Cerebellar cortex (tissue), 1 donor: Measurements from ENCODE around the gene HTRA1.

Source experiments
- DNase-seq: peaks from one replicate; pipeline ENCODE4 v3.0.0-alpha.2; 2015; ENCODE audit warnings: low spot score

HTRA1 gene

DNA sequence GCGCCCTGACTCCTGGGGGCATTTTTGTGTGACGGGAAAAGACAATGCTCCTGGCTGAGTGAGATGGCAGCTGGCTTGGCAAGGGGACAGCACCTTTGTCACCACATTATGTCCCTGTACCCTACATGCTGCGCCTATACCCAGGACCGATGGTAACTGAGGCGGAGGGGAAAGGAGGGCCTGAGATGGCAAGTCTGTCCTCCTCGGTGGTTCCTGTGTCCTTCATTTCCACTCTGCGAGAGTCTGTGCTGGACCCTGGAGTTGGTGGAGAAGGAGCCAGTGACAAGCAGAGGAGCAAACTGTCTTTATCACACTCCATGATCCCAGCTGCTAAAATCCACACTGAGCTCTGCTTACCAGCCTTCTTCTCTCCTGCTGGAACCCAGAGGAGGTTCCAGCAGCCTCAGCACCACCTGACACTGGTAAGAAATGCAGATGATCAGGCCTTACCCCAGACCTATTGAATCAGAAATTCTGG is 6.7 kb upstream of the HTRA1 start, which contains the start of gene ARMS2:
Gene ARMS2, plus strand, starts transcription at position 51 of the 478 bp plus-strand sequence. Its CDS starts 75 bp downstream, at position 126.
- DNase-seq = no peak

DNA sequence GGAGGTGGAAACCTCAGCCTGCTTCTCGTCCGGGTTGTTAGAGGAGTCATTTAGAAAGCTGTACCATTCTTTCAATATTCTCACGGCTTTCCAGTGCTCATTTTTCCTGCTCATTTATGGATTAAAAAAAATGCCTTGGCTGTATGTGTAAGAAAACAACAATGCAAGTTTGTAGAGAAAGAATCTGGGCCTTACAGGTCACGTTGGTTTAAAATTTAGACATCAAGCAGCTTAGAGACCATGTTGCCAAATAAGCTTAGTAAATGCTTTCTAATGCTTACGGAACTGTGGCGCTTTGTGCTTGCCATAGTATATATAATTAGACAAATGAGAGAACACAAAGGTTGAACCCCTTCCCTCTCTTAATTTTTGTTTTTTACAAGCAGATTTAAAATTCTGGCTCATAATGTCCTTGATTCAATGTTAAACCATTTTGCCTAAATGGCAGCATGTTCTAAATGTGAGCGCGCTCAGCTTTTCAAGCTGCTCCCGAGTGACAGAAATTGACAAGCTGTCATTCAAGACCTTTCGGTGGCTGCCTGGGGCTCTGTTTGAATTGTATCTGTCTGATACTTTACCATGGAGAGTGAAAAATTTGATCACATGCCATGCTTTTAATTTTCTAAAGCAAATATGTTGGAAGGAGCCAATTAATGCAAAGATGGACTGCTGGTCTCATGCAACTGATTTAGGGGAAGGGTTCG is 5.8 kb upstream of the HTRA1 start:
- no peak for DNase-seq

DNA sequence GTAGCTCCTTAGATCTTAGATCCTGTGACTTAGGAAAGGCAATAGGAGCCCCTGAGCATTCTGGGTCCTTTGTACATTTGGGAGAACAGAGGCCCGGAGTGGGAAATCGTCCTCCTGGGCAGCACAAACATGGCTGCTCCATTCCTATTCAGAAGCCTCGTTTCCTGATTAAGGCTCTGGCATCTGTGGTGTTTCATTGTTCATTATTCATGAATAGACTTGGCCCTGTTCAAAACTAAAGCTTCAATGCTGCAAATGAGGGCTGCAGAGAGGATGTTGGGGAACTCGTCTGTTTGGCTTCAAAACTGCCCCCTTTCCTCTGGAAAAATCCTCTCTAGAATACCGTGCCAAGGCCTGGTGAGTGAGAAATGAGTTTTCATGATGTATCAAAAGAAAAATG is 3.4 kb upstream of the HTRA1 start:
- no peak for DNase-seq

DNA sequence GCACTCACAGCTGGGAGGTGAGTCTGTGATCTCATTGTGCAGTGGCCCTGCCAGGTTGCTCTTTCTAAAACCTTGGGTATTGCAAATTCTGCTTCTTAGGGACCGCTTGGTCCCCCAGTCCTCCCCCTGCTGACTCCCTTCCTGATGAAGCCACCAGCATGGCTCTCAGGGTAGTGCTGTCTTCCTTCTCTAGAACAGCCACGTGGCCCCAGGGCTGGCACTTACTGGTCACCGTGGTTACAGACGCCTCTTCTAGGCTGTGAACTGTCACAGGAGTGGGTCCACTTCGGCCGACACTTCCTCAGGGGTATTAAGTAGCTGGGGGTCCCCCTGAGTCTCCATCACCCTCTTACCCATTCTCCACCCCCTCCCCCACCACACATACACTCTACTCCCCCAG is 2.7 kb upstream of the HTRA1 start:
- DNase-seq = no peak

DNA sequence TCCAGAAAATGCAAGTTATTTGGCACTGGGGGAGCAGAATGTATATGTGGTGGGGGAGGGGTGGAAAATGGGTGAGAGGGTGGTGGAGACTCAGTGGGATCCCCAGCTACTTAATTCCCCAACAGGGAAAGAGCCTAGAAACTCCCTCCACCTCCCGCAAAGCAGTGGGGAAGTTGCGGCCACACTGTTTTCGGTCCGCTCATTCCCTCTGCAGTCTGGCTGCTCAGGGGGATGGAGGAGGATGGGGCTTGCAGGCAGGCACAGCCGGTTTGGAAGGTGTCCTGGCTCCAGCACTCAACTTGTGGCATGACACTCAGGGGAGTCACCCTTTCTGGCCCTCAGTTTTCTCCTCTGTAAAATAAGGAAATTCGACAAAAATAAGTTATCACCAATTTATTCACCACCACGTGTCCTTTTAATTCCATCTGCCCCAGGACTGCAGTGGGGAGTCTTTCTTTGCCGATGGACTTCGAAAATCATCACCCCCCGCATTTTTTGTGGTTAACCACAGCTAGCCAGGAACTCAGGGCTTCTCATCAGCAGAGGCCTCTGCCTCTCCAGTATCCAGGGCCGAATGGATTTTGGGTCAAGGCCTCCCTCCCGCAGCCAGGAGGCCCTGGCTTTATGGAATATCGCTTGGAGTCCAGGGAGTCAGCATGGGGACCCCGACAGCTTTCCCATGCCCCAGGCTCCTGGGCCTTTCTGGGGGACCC is 1.6 kb upstream of the HTRA1 start:
- DNase-seq = no peak

DNA sequence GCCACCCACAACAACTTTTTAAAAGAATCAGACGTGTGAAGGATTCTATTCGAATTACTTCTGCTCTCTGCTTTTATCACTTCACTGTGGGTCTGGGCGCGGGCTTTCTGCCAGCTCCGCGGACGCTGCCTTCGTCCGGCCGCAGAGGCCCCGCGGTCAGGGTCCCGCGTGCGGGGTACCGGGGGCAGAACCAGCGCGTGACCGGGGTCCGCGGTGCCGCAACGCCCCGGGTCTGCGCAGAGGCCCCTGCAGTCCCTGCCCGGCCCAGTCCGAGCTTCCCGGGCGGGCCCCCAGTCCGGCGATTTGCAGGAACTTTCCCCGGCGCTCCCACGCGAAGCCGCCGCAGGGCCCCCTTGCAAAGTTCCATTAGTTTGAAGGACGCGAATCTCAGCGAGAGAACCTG is 461 bp upstream of the HTRA1 start:
- DNase-seq = no peak

DNA sequence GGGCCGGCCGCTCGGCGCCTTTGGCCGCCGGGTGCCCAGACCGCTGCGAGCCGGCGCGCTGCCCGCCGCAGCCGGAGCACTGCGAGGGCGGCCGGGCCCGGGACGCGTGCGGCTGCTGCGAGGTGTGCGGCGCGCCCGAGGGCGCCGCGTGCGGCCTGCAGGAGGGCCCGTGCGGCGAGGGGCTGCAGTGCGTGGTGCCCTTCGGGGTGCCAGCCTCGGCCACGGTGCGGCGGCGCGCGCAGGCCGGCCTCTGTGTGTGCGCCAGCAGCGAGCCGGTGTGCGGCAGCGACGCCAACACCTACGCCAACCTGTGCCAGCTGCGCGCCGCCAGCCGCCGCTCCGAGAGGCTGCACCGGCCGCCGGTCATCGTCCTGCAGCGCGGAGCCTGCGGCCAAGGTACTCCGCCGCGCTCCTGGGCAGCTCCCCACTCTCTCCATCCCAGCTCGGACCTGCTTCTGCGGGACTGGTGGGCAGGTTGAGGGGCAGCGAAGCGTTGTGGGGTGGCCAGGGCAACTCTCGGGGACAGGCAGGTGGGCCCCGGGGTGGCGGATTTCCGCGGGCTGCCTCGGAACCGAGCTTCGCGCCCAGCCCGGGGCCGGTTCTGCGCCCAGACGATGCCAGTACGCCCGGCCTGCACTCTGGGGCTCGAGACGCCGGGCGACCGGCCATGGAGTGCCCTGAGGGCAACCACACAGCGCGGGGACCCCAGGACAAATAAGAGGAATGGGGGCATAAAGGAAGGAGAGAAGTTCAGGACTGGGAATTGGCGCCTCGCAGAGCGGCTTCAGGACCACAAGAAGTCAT is 578 bp downstream of the HTRA1 start:
- no peak for DNase-seq

DNA sequence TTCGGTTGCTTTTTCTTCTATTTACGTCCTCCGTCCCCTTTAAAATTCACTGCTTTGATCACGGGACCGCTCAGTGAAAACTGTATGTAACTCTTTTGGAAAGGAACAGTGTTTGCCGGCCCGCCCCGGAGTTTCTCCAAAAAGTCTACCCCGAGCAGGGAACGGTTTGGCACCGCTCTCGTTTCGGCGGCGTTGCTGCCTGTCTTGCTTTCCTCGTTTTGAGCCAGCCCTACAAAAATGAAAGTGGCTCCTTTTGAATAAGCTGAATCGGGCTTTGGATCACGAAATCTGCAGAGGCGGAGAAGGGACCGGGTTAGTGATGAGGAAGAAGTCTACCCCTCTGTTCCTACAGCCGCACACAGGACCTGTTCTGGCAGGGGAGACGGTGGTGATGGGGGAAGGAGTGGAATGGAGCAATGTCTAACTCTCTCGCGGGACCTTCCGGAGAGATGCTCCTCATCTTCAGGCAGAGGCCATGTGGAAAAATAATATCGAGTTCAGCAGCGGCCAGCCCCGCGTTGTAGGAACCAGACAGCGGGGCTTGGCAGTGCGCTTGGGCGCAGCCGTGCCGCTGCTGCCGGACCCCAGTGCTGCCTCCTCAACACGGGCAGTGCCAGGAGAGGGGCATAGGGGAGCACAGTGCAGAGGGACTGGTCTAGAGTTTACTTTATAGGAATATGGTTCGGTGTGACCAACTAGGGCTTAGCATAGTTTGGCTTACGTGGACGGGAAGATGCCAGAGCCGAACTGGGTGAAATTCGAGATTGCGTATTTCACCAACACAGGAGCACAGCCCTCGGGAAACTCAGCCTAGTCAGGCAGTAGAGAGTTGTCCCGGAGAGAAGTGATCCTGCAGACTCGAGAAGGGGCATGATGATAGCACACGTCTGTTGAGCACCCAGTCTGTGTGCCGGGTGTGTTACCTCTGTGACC is 1.4 kb downstream of the HTRA1 start:
- no peak for DNase-seq

DNA sequence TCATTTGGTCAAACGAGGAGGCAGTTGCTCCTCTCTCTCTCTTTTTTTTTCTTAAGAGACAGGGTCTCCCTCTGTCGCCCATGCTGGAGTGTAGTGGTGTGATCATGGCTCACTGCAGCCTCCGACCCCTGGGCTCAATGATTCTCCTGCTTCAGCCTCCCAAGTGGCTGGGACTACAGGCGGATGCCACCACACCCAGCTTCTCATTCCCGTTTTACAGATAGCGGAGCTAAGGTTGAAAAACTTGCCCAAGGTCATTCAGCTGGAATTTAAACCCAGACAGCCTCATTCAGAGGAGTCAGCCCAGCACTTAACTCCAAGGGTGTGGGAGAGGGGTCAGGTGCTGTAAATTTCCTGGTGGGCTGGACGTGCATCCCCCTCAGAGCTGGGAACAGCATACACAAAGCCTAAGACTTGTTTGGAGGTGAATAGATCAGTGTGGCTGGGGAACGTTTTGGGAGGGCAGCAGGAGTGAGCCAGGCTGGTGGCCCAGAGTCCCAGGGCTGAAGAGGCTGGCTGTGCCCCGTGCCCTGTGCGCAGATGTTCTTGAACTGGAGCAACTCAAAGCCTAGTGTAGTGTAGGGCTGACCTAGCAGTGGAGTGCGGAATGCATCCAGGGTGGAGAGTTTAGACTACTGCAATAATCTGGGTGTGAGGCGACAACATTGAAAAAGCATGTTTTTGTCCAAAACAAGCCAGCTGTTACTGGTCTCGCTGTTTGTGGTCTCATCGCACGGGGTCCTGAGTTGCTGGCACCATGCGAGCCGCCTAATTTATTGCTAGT is 2.3 kb downstream of the HTRA1 start:
- no peak for DNase-seq

DNA sequence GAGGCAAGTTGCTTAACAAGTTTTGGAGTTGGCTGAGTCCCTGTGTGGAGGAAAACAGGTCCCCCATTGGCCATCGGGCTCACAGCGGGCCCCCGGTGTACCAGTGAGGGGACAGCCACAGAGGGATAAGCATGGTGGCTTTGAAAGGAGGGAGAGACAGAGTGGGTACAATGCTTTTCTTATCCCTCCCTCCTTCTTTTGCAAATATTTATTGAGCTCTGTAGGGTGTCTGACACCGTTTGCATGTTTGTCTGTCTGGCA is 2.8 kb downstream of the HTRA1 start:
- no peak for DNase-seq

DNA sequence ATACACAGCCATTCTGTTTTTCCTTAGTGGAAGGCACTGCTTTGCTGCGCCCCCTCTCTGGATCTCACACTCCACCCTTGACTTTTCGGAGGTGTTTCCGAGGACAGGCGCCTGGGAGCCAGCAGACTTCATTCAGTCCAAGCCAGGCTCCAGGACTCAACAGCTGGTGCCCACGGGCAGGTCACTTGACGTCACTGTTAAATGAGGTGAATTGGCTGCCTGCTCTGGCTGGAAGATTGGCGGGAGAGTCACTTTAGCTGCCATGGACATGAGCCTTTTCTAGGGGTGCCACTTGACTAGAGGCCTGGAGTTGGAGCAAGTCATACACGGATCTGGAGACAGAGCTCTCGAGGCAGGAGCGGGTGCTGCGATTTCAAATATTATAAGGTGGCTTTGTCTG is 3.2 kb downstream of the HTRA1 start:
- no peak for DNase-seq

DNA sequence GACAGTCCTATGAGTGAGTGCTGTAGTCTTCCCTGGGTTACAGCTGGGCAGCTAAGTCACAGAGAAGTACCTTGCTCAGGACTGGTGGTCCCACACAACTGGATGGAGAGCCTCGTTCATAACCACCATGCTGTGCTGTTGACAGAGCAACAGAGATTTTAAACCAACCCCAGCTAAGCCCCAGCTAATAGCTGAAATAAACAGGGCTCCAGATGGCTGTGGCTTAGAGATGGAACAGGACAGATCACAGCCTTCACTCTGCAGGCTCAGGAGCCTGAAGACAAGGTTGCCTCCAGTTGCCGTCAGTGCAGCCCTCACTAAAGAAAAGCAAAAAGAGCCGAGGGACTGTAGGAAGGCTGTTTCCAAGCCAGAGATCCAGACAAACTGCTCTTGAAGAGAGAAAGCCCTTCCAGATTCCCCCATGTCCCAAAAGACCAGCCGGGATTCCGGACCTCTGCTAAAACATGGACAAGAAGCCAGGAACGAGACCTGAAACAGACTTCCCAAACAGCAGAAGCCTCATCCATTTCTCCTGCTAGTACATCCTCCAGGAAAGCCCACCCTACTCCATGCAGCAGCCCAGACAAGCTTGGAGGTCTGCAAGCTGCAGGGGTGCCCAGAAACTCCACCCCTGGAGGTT is 4.2 kb downstream of the HTRA1 start:
- DNase-seq = no peak

DNA sequence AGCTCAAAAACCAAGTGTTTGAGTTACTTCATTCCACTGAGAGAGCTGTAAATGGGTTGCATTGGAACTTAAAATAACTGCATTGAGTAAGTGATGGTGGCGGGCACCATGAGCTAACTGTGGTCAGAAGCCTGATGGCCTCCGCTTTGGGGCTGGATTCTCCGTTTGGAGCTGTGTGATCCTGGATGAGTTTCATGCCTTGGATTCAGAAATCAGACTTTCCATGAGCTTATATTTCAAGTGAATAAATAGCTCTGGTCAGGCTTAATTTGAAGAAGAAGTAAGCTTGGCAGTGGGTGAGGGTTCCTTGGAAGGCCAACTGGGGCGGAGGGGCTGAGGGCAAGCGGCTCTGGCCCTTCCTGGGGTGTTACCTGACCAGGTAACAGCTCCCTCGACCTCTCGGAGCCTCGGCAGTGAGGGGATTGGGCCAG is 5.6 kb downstream of the HTRA1 start:
- DNase-seq = no peak

DNA sequence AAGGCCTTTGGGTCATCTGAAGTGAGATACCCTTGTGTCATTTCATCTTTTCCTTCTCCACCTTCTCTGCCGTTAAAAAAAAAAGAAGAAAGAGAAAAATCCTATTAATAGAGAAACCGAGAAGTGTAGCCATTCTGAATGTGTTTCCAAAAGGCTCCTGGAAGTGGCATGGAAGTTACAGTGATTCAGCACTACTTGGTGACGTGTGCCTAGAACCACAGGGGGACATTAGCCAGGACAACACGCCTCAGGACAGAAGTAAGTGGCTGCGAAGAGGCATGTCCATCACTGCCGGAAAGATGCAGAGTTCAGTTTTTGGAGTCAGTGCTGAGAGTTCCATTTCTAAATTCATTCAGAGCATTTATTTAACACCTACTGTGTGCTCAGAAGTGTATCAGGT is 6.3 kb downstream of the HTRA1 start:
- no peak for DNase-seq

DNA sequence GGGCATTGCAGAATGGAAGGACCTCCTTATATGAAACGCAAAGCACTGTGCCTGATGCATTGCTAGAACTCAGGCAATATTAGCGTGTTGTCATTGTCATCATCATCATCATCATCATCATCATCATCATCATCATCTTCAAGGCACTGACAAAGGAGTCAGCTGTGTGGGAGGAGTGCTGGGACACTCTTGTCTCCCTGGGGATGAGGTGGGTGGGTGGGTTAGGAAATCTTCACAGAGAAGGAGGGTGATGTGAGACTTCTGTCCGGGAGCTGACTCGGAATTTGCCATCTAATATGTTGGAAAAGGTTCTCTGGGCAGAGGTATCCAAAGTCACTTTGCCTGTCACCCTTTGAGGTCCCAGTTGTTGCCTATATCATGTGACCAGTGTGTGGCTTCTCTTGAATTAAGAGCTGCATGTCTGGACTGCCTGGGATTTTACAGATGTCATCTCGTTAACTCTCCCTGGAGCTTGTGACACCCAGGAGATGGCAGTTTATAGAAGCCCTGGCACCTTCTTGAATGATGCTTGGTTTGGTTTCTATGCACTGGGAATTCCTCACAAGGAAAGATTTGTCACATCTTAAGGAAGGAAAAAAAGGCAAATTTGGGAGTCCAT is 7.1 kb downstream of the HTRA1 start:
- DNase-seq = no peak

DNA sequence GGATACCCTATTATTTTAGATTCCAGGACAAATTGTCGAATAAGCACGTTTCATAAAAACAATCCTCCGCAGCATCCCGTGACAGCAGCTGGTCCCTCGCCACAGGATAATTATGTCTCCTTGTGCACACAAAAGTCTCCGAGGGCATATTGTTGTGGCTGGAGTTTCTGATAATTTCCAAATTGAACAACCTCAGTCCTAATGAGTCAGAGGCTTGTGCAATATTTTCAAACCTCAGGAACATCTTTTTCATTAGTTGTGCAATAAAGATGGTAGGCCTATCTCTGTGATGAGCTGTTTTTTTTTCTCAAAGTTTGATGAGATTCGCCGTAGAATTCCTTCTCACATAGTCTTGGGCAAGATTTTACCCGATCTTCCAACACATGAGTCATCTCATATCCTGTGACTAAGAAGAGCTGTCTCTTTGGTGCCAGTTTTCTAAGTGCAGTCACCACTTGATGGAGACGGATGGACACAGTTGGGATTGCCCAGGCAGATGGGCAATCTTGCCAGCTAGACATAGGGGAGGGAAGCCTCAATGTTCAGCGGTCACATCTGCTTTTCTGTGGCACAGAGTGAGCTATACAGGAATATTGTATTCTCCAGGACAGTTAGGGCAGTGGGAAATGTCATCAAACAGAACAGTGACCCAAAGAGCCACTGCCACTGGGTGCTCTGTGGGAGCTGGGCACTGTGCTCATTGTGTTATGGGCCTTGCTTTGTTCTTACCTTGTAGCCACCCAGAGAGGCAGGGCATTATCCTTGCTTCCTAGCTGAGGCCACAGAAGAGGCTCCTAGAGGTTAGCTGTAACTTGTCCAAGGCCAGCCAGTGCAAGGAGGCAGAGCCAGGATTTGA is 7.8 kb downstream of the HTRA1 start:
- DNase-seq = no peak

DNA sequence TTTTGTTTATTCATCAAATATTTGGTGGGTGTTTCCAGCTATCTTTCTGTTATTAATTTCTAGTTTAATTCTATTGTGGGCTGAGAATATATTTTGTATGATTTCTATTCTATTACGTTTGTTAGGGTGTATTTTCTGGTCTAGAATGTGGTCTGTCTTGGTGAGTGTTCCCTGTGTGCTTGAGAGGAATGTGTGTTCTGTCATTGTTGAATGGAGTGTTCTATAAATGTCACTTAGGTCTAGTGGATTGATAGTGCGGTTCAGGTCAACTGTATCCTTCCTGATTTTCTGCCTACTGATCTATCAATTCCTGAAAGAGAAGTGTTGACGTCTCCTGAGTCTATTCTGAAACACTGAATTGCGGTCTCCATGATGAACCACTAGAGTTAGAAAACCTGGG is 8.5 kb downstream of the HTRA1 start:
- DNase-seq = no peak

DNA sequence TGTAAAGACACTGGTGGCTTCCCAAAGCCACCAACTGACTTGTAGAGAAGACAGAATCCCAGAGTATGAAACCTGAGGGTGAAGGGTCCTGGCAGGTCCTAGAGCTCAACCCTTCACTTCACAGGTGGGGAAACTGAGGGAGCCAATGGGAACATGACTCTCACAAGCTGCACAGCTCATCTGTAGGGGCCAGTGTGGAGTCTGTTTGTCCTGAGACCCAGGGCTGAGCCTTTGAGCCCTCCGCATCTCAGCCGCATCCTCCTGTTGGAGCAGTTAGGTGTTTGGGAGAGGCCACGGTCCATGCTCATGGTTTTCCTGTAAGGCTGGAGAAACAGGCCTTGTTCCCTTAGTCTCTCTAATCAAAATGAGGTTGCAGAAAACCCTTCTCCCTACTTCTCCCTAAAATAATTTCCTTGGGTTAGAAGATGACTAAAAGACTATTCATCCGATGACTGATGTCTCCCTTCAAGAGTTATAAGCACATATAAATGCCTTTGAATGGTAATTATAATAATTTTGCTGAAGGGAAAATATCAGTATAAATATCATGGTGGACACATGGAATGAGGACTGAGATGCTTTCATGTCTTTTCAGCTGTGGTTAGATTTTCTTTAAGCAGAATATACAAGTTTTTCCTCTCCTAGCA is 10.3 kb downstream of the HTRA1 start:
- DNase-seq = no peak

DNA sequence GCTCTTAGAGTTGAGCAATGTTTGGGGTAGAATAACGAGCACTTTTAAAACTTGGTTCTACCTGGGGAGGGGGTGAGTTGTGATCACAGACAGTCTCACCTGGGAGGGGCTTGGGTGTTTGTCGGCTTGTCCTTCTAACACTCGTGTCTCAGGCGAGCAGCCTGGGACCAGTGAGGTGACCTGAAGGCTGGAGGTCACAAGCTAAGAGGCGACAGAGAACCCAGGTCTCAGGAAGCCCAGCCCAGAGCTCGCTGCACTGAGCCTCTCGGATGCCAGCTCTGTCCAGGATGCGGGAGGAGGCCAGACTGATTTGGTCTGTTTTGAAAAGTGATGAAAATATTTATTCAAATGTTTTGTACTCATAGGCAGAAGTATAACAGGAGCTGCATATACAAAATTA is 11.8 kb downstream of the HTRA1 start:
- no peak for DNase-seq
